Endothelial cell (in vitro differentiated cells): Measurements from ENCODE around the gene ARMC9. TPM values are rescaled to one million over a fixed set of nuclear protein-coding genes. Genes with fewer than 3 reads are reported as not detected.
"Not testable (repeated sequence)": the region's sequence is repeated elsewhere in the genome, so short reads cannot be mapped to it uniquely, and the experiment has no call there.

Experiments used
- DNase-seq: peaks from one replicate; pipeline ENCODE4 v3.0.0; 2021; ENCODE audit warnings: low spot score
- H3K27ac Mint-ChIP-seq: one replicate; pipeline ENCODE4 v1.8.0; 2021; ENCODE audit warnings: mixed read lengths, inconsistent platforms; ENCODE audit not compliant: unreplicated experiment
- H3K27me3 Mint-ChIP-seq: one replicate; pipeline ENCODE4 v1.8.0; 2021; ENCODE audit warnings: mild to moderate bottlenecking, moderate library complexity, mixed read lengths, inconsistent platforms; ENCODE audit not compliant: unreplicated experiment
- H3K36me3 Mint-ChIP-seq: one replicate; pipeline ENCODE4 v1.8.0; 2021; ENCODE audit warnings: mild to moderate bottlenecking, low read depth, mixed read lengths, inconsistent platforms; ENCODE audit not compliant: unreplicated experiment
- H3K4me1 Mint-ChIP-seq: one replicate; pipeline ENCODE4 v1.8.0; 2021; ENCODE audit warnings: mild to moderate bottlenecking, mixed read lengths, inconsistent platforms; ENCODE audit not compliant: unreplicated experiment
- H3K4me3 Mint-ChIP-seq: one replicate; pipeline ENCODE4 v1.8.0; 2021; ENCODE audit warnings: mild to moderate bottlenecking, mixed read lengths, inconsistent platforms; ENCODE audit not compliant: unreplicated experiment
- H3K9me3 Mint-ChIP-seq: one replicate; pipeline ENCODE4 v1.8.0; 2021; ENCODE audit warnings: mixed read lengths, inconsistent platforms; ENCODE audit not compliant: unreplicated experiment
- CTCF ChIP-seq: fragments of 200-600 bp; sonication (generic); IDR thresholded peaks from one replicate; pipeline ENCODE4 v1.5.0; 2021; ENCODE audit warnings: antibody characterized with exemption; ENCODE audit not compliant: unreplicated experiment
- total RNA-seq: library from RNA; stranded (reverse); fragmentation: NEBNext Ultra II Directional; extraction: Animal tissue kit (Norgen Biotek cat#: 25700); gene quantifications from one replicate; pipeline ENCODE4 v1.2.1, GENCODE V29; 2021; ENCODE audit not compliant: unreplicated experiment

ARMC9 gene
- total RNA-seq, 1 donor from 2014 or later, result 18.3 TPM

GRCh38 chr2:231174211-231174651 is 24.2 kb upstream of the ARMC9 start:
- no peak for DNase-seq
- H3K4me1 Mint-ChIP-seq, result peaks cover 8% of the 10 kb centered on the region
- H3K4me3 Mint-ChIP-seq, result no peak overlapping the region
- TF ChIP-seq CTCF, result no peak
- H3K27me3 Mint-ChIP-seq, result peaks cover 5% of the 10 kb centered on the region
- no peak overlapping the region for H3K27ac Mint-ChIP-seq
- H3K36me3 Mint-ChIP-seq, result peaks cover 27% of the 10 kb centered on the region
- no peaks in the 10 kb centered on the region for H3K9me3 Mint-ChIP-seq

- Mint-ChIP-seq H3K36me3 (peaks cover 20% of the 10 kb centered on the region), H3K4me1 (peaks cover 13% of the 10 kb centered on the region), H3K27ac (no peak overlapping the region), H3K27me3 (peaks cover 5% of the 10 kb centered on the region), H3K4me3 (peak overlapping the region; percentile 39), H3K9me3 (no peaks in the 10 kb centered on the region)
- no peak for TF ChIP-seq CTCF
- DNase-seq, result no peak
These were observed 22.4 kb upstream of the ARMC9 start for GRCh38 chr2:231176066-231176465.

GRCh38 chr2:231177156-231178025 is 21.0 kb upstream of the ARMC9 start:
- Mint-ChIP-seq H3K4me1 (peaks cover 20% of the 10 kb centered on the region), H3K4me3 (no peak overlapping the region), H3K9me3 (no peaks in the 10 kb centered on the region), H3K36me3 (peaks cover 18% of the 10 kb centered on the region), H3K27me3 (peaks cover 5% of the 10 kb centered on the region), H3K27ac (peak overlapping the region; percentile 61)
- no peak for TF ChIP-seq CTCF
- no peak for DNase-seq

- peaks cover 20% of the 10 kb centered on the region for H3K4me1 Mint-ChIP-seq
- H3K27me3 Mint-ChIP-seq, H3K9me3 Mint-ChIP-seq, H3K27ac Mint-ChIP-seq, DNase-seq, H3K4me3 Mint-ChIP-seq: not testable (repeated sequence)
- peaks cover 18% of the 10 kb centered on the region for H3K36me3 Mint-ChIP-seq
These were observed 19.6 kb upstream of the ARMC9 start for GRCh38 chr2:231178805-231179204.

- H3K27ac Mint-ChIP-seq, result no peak overlapping the region
- no peak for DNase-seq
- TF ChIP-seq CTCF, result no peak
These were observed 16.4 kb upstream of the ARMC9 start for GRCh38 chr2:231181860-231182512.

More at GRCh38 chr2:231181860-231182512, 16.4 kb upstream of the ARMC9 start:
- Mint-ChIP-seq H3K27me3 (peaks cover 4% of the 10 kb centered on the region), H3K4me3 (no peak overlapping the region), H3K4me1 (peaks cover 20% of the 10 kb centered on the region), H3K36me3 (peaks cover 7% of the 10 kb centered on the region), H3K9me3 (no peaks in the 10 kb centered on the region)
